ENCODE data around the gene AUTS2.

AUTS2 gene

GRCh38 chr7:70060298-70061068, 462.2 kb downstream of the AUTS2 start (continued):
- TF ChIP-seq ZNF23 (tag by site-specific recombination; IDR thresholded peaks at IDR 0.05; ENCODE audit: borderline replicate concordance) (no peak), ZNF184 (tag by site-specific recombination; IDR thresholded peaks at IDR 0.05) (peak; percentile 63; the same call in 1 of the 2 replicates), ZNF664 (tag by site-specific recombination; IDR thresholded peaks at IDR 0.05) (peak; percentile 82)
- TF ChIP-seq, protein P1, sequence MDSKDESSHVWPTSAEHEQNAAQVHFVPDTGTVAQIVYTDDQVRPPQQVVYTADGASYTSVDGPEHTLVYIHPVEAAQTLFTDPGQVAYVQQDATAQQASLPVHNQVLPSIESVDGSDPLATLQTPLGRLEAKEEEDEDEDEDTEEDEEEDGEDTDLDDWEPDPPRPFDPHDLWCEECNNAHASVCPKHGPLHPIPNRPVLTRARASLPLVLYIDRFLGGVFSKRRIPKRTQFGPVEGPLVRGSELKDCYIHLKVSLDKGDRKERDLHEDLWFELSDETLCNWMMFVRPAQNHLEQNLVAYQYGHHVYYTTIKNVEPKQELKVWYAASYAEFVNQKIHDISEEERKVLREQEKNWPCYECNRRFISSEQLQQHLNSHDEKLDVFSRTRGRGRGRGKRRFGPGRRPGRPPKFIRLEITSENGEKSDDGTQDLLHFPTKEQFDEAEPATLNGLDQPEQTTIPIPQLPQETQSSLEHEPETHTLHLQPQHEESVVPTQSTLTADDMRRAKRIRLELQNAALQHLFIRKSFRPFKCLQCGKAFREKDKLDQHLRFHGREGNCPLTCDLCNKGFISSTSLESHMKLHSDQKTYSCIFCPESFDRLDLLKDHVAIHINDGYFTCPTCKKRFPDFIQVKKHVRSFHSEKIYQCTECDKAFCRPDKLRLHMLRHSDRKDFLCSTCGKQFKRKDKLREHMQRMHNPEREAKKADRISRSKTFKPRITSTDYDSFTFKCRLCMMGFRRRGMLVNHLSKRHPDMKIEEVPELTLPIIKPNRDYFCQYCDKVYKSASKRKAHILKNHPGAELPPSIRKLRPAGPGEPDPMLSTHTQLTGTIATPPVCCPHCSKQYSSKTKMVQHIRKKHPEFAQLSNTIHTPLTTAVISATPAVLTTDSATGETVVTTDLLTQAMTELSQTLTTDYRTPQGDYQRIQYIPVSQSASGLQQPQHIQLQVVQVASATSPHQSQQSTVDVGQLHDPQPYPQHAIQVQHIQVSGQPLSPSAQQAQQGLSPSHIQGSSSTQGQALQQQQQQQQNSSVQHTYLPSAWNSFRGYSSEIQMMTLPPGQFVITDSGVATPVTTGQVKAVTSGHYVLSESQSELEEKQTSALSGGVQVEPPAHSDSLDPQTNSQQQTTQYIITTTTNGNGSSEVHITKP (tag by site-specific recombination; IDR thresholded peaks at IDR 0.05) = peak; percentile 45
- TF ChIP-seq, protein P2, sequence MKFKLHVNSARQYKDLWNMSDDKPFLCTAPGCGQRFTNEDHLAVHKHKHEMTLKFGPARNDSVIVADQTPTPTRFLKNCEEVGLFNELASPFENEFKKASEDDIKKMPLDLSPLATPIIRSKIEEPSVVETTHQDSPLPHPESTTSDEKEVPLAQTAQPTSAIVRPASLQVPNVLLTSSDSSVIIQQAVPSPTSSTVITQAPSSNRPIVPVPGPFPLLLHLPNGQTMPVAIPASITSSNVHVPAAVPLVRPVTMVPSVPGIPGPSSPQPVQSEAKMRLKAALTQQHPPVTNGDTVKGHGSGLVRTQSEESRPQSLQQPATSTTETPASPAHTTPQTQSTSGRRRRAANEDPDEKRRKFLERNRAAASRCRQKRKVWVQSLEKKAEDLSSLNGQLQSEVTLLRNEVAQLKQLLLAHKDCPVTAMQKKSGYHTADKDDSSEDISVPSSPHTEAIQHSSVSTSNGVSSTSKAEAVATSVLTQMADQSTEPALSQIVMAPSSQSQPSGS (tag by site-specific recombination; IDR thresholded peaks at IDR 0.05; ENCODE audit: low read depth) = no peak

- Histone ChIP-seq H3K27ac (ENCODE audit: extremely low read depth, low read depth, low read length) (no peak overlapping the region), H3K4me3 (ENCODE audit: low read depth, low read length) (no peak overlapping the region), H3K9me3 (ENCODE audit: control insufficient read depth, insufficient read depth, low read depth, low read length) (no peaks in the 10 kb centered on the region), H3K36me3 (ENCODE audit: control insufficient read depth in 2 of 2, insufficient read depth in 1 of 2, low read length in 2 of 2) (no peaks in the 10 kb centered on the region), H3K4me1 (ENCODE audit: control insufficient read depth, insufficient read depth, low read length) (peaks cover 23% of the 10 kb centered on the region)
- CTCF ChIA-PET = no interaction called here
- no peak for TF ChIP-seq ZNF184 (tag by site-specific recombination; IDR thresholded peaks at IDR 0.05)
- POLR2A ChIA-PET = no interaction called here
Measured at GRCh38 chr7:70063371-70063770, 465.1 kb downstream of the AUTS2 start.

DNA sequence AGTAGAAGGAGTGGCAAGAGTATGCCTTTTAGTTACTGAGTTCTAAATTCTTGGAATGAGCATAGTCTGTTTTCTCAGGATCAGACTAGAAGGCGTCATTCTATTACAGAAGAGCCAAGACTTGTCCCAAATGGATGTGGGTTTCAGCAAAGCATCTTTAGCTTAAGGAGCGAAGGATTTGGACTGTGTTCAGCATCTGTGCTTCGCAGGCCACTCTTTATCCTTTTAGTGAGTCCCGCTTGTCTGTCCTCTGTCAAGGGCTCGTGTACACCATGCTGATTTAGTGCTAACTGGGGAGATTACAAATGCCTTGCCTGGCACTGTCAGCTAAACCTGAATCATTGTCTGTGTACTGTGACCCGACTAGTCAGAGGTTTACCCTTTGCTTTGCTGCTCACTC, 465.7 kb downstream of the AUTS2 start:
- Histone ChIP-seq H3K27ac (ENCODE audit: extremely low read depth, low read depth, low read length) (no peak overlapping the region; the same call in 1 of the 2 replicates), H3K4me1 (ENCODE audit: control insufficient read depth, insufficient read depth, low read length) (peaks cover 25% of the 10 kb centered on the region), H3K36me3 (ENCODE audit: control insufficient read depth in 2 of 2, insufficient read depth in 1 of 2, low read length in 2 of 2) (no peaks in the 10 kb centered on the region), H3K9me3 (ENCODE audit: control insufficient read depth, insufficient read depth, low read depth, low read length) (no peaks in the 10 kb centered on the region), H3K4me3 (ENCODE audit: low read depth, low read length) (no peak overlapping the region)
- ChIA-PET CTCF (interaction anchor here (0.7 kb wide), 1 partner anchor 17 kb away, joined by 3 read pairs; no protein-coding TSS in a partner anchor), POLR2A (no interaction called here)
- no peak for TF ChIP-seq ZIC2 (tag by site-specific recombination; IDR thresholded peaks at IDR 0.05)
- no peak for TF ChIP-seq ZNF26 (tag by site-specific recombination; IDR thresholded peaks at IDR 0.05)
- TF ChIP-seq ZFP41 (tag by site-specific recombination; IDR thresholded peaks at IDR 0.05; ENCODE audit: borderline replicate concordance) = no peak
- no peak for TF ChIP-seq SP7 (tag by site-specific recombination; IDR thresholded peaks at IDR 0.05)
- no peak for TF ChIP-seq ZNF473 (tag by site-specific recombination; IDR thresholded peaks at IDR 0.05)
- TF ChIP-seq, protein P1 (tag by site-specific recombination; IDR thresholded peaks at IDR 0.05) = no peak
- no peak for TF ChIP-seq REPIN1 (tag by site-specific recombination; IDR thresholded peaks at IDR 0.05; ENCODE audit: low read depth)
- no peak for TF ChIP-seq ZNF510 (tag by site-specific recombination; IDR thresholded peaks at IDR 0.05; ENCODE audit: insufficient replicate concordance)
- no peak for TF ChIP-seq ZNF354C (tag by site-specific recombination; IDR thresholded peaks at IDR 0.05; ENCODE audit: borderline replicate concordance, low read depth)
- no peak for TF ChIP-seq YY1 (tag by site-specific recombination; IDR thresholded peaks at IDR 0.05)
- no peak for TF ChIP-seq ZNF560 (tag by site-specific recombination; IDR thresholded peaks at IDR 0.05; ENCODE audit: borderline replicate concordance)
- TF ChIP-seq ZNF37A (tag by site-specific recombination; IDR thresholded peaks at IDR 0.05) = no peak
